Measurements from ENCODE around the gene ERI2. TPM values are rescaled to one million over a fixed set of nuclear protein-coding genes. Genes with fewer than 3 reads are reported as not detected.
"Not testable (repeated sequence)": the region's sequence is repeated elsewhere in the genome, so short reads cannot be mapped to it uniquely, and the experiment has no call there.

The ERI2 gene
- total RNA-seq, 1 donor from 2014 or later = 4.5 TPM

GRCh38 chr16:20763461-20764232 lies 42.6 kb downstream of the ERI2 start, which contains the start of gene ACSM3:
Gene ACSM3 (plus strand): TSS chr16:20764014. CDS start chr16:20770035, 6,021 bp downstream.
- peaks cover 8% of the 10 kb centered on the region for H3K9me3 Mint-ChIP-seq
- TF ChIP-seq CTCF (IDR thresholded peaks at IDR 0.05) = no peak
- peak within 1 kb of the TSS; percentile 90 for H3K4me3 Mint-ChIP-seq
- intact Hi-C loops (cut with micrococcal nuclease) = loop anchor here (1.0 to 5.0 kb wide), 5 partner anchors 12 to 514 kb away; partner anchors contain the start of genes CRYM, DCUN1D3, ERI2 and LYRM1
- H3K36me3 Mint-ChIP-seq (ENCODE audit: low read depth) = peaks cover 9% of the 10 kb centered on the region
- ATAC-seq (ENCODE audit: low read depth) (peak; percentile 100), DNase-seq (peak; percentile 26)
- peaks cover 15% of the 10 kb centered on the region for H3K4me1 Mint-ChIP-seq
- CTCF ChIA-PET = interaction anchor here (0.7 to 1.4 kb wide), 2 partner anchors 11 to 35 kb away, joined by 3 read pairs; no protein-coding TSS in a partner anchor
- H3K27ac Mint-ChIP-seq = peak within 1 kb of the TSS; percentile 93
- POLR2A ChIA-PET = interaction anchor here (0.6 to 2.5 kb wide), 2 partner anchors 23 to 141 kb away, joined by 3 to 19 read pairs; partner anchors contain the start of gene THUMPD1
- no peaks in the 10 kb centered on the region for H3K27me3 Mint-ChIP-seq

GRCh38 chr16:20762404-20763123 lies 43.7 kb downstream of the ERI2 start:
- H3K9me3 Mint-ChIP-seq = peaks cover 8% of the 10 kb centered on the region
- H3K4me1 Mint-ChIP-seq = peaks cover 15% of the 10 kb centered on the region
- no peak for ATAC-seq (ENCODE audit: low read depth)
- peaks cover 9% of the 10 kb centered on the region for H3K36me3 Mint-ChIP-seq (ENCODE audit: low read depth)
- no peak for TF ChIP-seq CTCF (IDR thresholded peaks at IDR 0.05)
- H3K4me3 Mint-ChIP-seq = peak overlapping the region; percentile 90
- ChIA-PET CTCF (no interaction called here), POLR2A (interaction anchor here (0.6 kb wide), 1 partner anchor 1882 kb away, joined by 4 read pairs; no protein-coding TSS in a partner anchor)
- intact Hi-C loops (cut with micrococcal nuclease) = loop anchor here (1.0 to 5.0 kb wide), 4 partner anchors 11 to 515 kb away; partner anchors contain the start of genes CRYM, DCUN1D3, ERI2 and LYRM1
- no peak for DNase-seq
- H3K27me3 Mint-ChIP-seq = no peaks in the 10 kb centered on the region
- H3K27ac Mint-ChIP-seq = peak overlapping the region; percentile 93

GRCh38 chr16:20761175-20761574 lies 45.1 kb downstream of the ERI2 start:
- ATAC-seq (ENCODE audit: low read depth) (no peak), DNase-seq (no peak)
- H3K27me3 Mint-ChIP-seq = no peaks in the 10 kb centered on the region
- ChIA-PET CTCF (no interaction called here), POLR2A (no interaction called here)
- peaks cover 9% of the 10 kb centered on the region for H3K36me3 Mint-ChIP-seq (ENCODE audit: low read depth)
- peaks cover 8% of the 10 kb centered on the region for H3K9me3 Mint-ChIP-seq
- H3K27ac Mint-ChIP-seq = no peak overlapping the region
- TF ChIP-seq CTCF (IDR thresholded peaks at IDR 0.05) = no peak
- intact Hi-C loops (cut with micrococcal nuclease) = loop anchor here (5.0 kb wide), 1 partner anchor 516 kb away; the partner anchor contains the start of gene CRYM
- peaks cover 15% of the 10 kb centered on the region for H3K4me1 Mint-ChIP-seq
- H3K4me3 Mint-ChIP-seq = no peak overlapping the region

GRCh38 chr16:20760346-20760745 lies 45.9 kb downstream of the ERI2 start:
- Mint-ChIP-seq H3K27me3 (no peaks in the 10 kb centered on the region), H3K4me3 (no peak overlapping the region), H3K27ac (no peak overlapping the region), H3K4me1 (peaks cover 15% of the 10 kb centered on the region), H3K36me3 (ENCODE audit: low read depth) (peaks cover 9% of the 10 kb centered on the region), H3K9me3 (peaks cover 8% of the 10 kb centered on the region)
- no peak for TF ChIP-seq CTCF (IDR thresholded peaks at IDR 0.05)
- ChIA-PET CTCF (no interaction called here), POLR2A (no interaction called here)
- no peak for ATAC-seq (ENCODE audit: low read depth)
- intact Hi-C loops (cut with micrococcal nuclease) = loop anchor here (5.0 kb wide), 1 partner anchor 517 kb away; the partner anchor contains the start of gene CRYM
- no peak for DNase-seq

- H3K4me1 Mint-ChIP-seq; H3K4me3 Mint-ChIP-seq; intact Hi-C loops (cut with micrococcal nuclease); DNase-seq; POLR2A ChIA-PET; H3K27me3 Mint-ChIP-seq; H3K36me3 Mint-ChIP-seq (ENCODE audit: low read depth); CTCF ChIA-PET; H3K9me3 Mint-ChIP-seq; H3K27ac Mint-ChIP-seq; ATAC-seq (ENCODE audit: low read depth): not testable (repeated sequence)
These were observed 50.5 kb downstream of the ERI2 start for GRCh38 chr16:20755799-20756198.
